Activated CD8-positive, alpha-beta memory T cell treated with anti-CD3 and anti-CD28 coated beads, Interleukin-2, amount 50 U/mL, for 48 hours (primary cell): ENCODE results near the gene TYSND1.
A peak's percentile ranks its signal among the peaks of the same experiment; 100 is the strongest.
"Not testable (repeated sequence)": the region's sequence is repeated elsewhere in the genome, so short reads cannot be mapped to it uniquely, and the experiment has no call there.

Experiments used
- DNase-seq: peaks from one replicate; pipeline ENCODE4 v3.0.0-alpha.2; 2020

TYSND1 gene

DNA sequence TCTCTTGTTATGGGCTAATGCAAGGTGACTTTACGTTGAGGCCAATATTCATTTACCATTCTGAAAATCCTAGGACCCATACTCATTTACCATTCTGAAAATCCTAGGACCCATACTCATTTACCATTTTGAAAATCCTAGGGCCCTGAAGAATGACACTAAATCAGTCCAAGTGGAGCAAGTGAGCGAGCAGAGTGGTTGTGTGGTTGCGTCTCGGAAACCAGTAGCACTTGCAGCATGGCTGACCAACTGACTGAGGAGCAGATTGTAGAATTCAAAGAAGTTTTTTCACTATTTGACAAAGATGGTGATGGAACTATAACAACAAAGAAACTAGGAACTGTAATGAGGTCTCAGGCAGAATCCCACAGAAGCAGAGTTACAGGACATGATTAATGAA lies 16.9 kb upstream of the TYSND1 start:
- no peak for DNase-seq

DNA sequence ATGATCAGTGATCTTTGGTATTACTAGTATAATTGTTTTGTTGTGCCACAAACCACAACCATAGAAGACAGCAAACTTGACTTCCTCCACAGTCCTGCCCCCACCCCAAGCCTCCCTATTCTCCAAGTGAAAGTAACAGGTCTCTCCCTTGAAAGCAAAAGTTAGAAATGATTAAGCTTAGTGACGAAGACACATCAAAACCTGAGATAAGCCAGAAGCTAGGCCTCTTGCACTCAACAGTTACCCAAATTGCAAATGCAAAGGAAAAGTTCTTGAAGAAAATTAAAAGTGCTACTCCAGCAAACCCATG lies 16.3 kb upstream of the TYSND1 start:
- DNase-seq = peak; percentile 65

DNA sequence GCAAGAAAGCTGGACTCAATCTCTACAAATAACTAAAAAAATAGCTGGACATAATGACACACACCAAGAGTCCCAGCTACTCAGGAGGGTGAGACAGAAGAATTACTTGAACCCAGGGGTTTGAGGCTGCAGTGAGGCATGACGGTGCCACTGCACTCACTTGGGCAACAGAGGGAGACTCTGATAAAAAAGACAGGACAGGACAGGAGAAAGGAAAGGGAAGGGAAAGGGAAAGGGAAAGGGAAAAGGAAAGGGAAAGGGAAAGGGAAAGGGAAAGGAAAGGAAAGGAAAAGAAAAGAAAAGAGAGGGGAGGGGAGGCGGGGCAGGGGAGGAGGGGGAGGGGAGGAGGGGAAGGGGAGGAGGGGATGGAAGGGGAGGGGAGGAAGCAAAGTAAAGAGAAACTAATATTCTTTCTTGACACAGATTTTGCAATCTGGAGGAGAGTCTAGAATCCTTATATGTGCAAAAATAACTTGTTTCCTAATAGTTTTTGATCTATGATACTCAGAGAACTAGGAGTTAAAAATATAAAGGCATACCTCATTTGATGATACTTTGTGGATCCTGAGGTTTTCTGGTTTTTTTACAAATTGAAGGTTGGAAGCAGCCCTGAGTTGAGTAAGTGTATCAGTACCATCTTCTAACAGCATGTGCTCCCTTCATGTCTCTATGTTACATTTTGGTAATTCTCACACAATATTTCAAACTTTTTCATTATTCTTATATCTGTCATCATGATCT lies 15.8 kb upstream of the TYSND1 start:
- no peak for DNase-seq

DNA sequence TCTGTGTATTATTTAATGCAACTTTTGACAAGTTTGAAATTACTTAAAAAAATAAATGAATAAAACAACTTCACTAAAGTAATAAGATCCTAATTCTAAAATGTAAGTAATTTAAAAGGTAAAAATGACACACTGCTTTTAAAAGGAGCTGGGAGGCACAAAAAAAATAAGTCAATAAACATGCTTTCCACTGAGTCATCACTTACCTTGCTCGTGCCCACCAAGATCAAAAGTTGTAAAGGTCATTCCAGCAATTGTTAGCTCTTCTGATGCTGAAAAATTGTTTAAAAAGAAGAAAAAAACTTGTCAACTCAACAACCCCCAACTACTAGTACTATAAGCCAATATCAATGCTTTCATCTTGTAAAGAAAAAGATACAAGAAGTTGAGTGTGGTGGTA lies 14.3 kb upstream of the TYSND1 start:
- DNase-seq = no peak

DNA sequence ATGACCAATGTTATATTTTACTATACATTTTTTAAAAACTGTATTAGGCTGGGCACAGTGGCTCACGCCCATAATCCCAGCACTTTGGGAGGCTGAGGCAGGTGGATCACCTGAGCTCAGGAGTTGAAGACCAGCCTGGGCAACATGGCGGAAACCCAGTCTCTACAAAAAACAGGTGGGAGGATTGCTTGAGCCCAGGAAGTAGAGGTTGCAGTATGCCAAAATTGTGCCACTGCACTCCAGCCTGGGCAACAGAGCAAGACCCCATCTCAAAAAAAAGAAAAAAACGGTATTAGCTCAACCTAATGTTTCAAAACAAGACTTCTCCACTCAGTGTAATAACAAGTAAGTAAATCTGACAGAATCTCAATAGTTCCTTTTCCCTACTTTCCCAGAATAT lies 12.9 kb upstream of the TYSND1 start:
- DNase-seq = not testable (repeated sequence)

DNA sequence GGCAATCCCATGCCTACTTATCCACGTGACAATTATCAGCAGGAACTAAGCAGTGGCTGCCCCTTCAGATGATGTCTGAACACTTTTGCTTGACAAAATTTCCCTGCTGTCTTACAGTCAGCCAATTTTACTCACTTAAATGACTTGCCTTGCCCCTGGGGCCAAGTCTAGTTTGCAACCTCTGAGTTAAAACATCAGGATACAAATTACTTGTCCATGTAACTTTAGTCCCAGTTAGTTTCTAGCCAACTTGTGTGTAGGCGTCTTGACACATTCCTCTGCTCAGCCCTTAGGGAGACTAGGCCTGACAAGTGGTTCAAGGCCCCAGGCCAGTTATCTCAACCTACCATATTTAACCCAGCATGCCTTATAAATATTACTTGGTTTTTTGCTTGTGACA lies 11.6 kb upstream of the TYSND1 start:
- no peak for DNase-seq

DNA sequence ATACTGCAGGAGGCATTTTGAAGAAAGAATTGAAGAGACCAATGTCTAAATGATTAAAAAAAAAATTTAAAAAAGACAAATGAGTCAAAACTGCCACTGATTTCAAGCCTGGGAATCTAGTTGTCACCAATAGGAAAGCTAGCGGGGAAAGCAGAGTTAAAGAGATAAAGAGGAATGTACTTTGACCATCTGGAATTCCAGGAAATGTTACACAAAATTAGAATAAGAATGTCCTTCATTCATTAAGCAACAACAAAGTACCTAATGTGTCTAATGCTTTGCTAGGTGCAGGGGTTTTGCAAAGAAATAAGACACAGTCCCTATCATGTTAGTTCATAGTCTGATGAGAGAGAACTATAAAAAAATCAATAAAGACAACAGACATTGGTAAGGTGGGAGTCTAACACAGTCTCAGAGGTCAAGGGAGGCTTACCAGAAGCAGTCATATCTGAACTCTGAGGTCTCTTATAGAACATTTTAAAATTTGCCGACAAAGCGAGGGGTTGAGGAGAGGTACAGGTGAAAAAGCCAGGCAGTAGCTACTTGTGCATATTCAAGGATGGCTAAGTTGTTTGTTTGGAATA lies 8.8 kb upstream of the TYSND1 start:
- no peak for DNase-seq

DNA sequence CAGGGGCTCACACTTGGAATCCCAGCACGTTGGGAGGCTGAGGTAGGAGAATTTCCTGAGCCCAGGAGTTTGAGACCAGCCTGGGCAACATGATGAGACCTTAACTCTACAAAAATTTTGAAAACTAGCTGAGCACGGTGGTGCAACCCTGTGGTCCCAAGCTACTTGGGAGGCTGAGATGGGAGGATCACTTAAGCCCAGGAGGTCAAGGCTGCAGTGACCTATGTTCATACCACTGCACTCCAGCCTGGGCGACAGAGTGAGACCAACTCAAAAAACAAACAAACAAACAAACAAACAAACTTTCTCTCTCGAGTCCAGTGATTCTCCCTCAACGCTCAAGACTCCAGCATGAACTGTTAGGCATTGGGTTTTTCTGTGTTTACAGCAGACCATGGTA lies 2.0 kb upstream of the TYSND1 start:
- DNase-seq = no peak

DNA sequence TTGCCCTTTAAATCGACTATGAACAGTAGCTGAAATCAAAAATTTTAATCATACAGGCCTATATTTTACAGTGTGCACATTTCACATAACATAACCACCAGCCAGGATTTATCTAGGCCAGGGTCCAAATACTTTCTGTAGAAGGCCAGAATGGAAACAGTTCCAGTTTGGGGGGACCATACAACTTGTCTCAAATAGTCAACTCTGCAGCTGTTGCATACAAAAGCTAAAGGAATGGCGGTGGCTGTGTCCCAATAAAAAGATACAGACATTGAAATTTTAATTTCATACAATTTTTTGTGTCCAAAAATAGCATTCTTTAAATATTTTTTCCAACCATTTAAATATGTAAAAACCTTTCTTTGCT lies 742 bp upstream of the TYSND1 start:
- no peak for DNase-seq

DNA sequence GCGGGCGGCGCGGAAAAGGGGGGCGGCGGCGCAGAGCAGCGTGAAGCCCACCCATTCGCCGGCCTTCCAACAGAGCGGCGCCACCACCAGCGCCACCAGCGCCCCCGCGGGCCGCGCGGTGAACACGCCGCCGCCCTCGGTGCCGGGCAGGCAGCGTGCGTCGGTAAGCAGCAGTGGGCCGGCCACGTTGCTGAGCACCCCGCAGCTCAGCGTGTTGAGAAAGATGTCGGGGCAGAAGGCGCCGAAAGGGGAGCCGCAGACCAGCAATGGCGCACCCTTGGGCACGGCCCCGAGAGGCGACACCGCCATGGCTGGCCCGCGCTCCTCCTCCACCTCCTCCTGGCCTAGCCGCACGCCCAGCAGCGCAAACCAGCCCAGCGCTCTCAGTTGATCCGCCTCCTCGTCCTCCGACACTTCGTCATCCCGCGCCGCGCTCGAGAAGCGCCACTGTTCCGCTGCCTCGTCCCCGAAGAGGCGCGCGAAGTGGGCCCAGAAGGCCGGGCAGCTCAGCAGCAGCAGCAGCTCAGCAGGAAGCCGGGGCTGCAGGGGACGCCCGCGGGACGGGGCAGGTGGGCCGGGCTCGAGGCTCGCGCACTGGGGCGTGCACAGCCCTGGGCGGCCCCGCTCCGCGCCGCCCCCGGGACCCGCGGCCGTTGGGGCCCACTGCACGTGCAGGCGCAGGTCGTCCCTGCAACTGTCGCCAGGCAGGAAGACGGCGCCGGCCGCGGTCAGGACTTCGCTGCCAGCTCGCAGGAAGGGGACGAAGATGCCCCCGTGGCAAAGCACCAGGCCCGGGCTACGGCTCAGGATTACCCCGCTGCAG lies 623 bp downstream of the TYSND1 start:
- DNase-seq = peak; percentile 86

DNA sequence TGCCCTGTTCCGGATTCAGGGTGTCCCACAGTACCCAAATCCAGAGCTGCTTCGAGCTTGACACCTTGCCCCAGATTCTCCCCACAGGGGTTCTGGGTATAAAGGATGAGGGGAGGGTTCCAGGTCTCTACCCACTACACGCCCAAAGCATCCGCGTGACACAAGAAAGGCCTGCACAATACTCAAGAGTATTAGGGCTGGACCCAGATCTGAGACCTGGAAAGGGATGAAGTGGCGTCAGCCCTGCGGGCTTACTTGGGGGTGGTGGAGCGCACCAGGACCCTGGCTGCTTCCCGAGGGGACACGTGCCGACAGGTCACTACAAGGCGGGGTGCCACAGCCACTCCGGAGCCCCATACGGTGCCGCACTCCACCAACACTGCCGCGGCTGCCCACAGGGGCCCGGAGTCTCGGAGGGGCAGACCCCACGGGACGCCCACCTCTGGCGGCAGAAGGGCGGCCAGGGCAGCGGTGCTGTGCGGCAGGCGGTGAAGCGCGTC lies 1.3 kb downstream of the TYSND1 start:
- DNase-seq = no peak

DNA sequence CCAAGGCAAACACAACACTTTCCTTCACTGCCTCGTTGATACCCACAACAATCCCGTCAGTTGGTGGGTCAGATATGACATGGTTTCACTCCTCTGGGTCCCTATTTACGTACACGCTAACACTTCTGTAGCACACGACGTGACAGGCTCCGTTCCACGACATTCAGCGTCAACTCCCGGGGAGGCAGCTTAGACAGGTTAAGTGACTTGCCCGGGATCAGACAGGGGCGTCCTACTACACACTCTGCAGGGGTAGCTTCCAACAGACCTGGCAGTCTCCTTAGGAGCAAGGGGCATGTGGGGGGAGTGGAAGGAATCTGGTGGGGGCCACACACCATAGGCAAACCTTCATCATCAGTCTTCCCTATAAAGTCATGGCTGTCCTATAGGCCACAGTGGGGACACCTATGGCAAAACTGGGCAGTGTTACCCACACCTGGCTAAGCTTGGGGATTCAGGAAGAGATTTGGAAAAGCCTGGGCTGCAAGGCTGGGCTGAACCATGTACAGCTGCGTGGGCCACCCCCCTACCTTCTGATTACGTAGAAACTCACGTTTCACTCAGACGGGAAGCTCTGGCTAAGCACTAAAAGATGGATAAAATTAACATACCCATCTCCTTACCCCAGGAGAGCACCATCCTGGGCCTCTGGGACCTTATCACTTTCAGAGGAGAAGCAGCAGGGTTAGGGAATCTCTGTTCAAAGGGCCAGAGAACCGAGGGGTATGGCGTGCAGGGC lies 2.0 kb downstream of the TYSND1 start:
- DNase-seq = no peak

DNA sequence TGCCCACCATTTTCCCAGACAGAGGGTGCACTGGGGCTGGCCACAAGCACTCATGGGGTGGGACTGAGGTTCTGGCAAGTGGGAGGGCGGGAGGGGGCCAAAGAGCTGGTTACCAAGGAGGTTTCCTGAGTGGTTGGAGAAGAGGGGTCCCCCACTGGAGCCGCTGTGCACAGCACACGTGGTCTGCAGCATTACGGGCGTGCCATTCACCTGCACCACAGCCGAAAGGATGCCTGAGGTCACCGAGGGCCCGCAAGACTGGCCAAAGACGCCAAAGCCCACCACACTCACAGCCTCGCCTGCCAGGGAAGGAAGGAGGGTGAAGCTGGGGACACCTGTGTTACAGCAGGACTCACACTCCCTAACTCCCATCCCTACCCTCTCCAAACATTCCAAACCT lies 3.9 kb downstream of the TYSND1 start:
- no peak for DNase-seq

DNA sequence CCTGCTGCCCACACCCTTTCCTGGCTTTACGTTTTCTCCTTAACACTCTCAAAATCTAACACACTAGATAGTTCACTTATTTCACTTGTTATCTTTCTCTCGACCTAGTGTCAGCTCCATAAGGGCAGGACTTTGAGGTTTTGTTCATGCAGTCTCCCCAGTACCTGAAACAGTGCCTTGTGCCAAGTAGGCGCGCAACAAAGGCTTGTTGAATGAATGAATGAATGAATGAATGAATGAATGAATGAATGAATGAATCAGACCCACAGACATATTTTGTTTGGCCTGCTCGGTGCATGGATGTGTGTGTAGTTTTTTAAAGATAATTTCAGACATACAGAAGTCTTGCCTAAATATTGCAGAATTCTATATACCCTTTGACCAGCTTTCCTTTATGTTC lies 6.2 kb downstream of the TYSND1 start:
- DNase-seq = no peak

DNA sequence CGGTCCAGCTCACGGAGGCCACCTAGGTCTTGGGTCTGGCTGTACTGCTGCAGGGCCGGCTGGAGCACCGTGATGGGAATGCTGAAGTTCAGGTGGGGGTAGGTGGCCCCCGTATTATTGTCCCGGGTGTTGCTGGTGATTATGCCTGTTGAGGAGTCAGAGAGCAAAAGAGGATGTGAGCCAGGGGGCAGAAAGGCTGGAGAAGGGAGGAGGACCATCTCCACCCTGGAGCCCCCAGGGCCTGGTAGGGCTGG lies 6.6 kb downstream of the TYSND1 start:
- no peak for DNase-seq

DNA sequence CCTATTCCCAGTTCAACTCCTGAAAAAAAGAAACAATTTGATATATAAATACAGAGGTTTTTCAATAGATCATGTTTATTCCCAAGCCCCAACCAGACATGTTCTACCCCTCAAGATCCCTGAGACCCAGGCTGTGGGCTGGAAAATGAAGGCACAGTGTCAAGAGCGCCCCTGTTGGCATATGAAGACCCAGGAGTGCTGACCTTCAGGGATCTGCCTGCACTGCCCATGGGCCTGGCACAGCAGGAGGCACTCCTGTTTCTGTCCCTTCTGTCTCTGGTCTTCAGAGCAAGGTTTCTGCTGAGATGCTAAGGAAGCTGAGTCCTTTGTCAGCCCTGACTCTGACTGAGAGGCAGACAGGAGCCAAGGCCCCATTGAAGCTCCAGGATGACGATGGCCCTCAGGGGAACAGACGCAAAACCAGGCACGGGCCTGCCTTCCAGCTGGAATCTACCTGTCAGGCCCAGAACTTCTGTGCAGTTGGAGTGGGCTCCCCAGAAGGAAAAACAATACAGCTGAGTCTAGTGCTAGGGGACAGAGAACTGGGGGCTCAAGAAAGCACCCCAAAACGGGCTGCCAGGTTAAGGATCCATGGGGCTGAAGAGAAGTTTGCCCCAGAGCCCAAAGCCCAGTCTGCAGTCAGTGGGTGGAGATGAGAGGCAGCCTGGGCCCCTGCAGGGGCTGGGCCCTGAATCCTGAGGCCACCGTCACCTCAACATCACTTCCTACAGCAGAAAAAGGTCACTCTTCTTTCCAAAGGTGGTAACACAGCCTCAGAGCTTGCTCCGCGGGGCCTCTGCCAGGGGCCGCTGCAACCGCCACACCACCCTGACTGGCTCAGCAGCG lies 7.1 kb downstream of the TYSND1 start:
- peak; percentile 50 for DNase-seq

DNA sequence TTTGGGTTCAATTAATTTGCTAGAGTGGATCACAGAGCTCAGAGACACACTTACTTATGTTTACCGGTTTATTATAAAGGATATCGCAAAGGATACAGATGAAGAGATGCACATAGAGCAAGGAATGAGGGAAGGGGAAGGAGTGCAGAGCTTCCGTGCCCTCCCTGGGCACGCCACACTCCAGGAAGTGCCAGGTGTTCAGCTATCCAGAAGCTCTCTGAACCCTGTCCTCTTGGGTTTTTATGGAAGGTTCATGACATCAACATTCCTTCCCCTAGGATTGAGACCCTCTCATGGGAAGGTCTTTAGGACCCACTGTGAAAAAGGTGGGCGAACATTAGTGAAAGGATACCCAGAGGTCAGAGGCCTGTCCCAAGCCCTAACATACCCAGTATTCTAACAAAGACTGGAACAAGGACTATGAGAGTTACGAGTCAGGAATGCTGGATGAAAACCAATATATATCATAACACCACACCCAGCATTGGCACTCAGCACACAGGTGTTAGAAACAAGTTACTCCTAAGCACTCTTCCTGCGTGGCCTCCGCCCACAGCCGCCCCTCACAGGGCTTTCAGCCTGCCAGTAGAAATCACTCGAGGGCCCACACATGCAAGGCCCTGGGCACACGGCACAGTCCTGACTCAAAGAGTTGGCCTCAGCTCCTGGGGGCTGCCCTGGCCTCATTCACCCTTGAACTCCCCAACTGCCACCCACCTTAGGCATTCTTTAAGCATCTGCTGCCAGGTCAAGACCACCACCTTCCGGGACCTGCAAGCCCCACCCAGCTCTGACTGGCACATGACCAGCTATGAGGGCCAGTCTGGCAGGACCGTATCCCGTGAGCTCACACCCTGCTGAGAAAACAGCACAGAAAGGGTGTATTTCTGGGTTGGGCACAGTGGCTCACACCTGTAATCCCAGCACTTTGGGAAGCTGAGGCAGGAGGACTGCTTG lies 8.3 kb downstream of the TYSND1 start:
- peak; percentile 40 for DNase-seq

DNA sequence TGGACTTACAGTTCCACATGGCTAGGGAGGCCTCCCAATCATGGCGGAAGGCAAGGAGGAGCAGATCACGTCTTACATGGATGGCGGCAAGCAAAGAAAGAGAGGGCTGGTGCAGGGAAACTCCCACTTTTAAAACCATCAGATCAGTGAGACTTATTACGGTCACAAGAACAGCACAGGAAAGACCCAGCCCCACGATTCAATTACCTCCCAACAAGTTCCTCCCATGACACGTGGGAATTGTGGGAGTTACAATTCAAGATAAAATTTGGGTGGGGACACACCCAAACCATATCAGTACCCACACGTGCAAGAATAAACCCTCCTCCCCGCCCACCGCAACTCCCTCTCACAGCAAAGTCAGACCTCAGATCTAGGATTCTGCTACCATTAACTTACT lies 9.4 kb downstream of the TYSND1 start:
- DNase-seq = no peak

DNA sequence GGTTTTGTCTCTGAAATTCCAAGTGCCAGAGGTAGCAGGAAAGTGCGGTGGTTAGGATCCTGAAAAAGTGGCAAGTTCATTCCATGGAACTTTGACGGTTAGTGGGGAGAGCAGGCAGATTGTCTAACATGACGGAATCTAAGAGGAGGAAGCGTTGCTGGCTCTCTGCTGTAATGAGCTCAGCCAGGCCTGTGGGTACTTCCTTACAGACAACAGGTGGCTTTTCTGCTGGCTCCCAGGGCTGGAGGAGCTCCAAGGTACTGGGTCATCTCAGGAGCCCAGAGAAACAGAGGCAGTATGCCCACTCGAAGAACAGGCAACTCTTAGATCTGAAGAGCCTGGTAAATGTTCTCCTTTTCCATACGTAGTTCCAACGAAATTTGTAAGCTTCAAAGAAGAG lies 10.8 kb downstream of the TYSND1 start:
- DNase-seq = peak; percentile 39

DNA sequence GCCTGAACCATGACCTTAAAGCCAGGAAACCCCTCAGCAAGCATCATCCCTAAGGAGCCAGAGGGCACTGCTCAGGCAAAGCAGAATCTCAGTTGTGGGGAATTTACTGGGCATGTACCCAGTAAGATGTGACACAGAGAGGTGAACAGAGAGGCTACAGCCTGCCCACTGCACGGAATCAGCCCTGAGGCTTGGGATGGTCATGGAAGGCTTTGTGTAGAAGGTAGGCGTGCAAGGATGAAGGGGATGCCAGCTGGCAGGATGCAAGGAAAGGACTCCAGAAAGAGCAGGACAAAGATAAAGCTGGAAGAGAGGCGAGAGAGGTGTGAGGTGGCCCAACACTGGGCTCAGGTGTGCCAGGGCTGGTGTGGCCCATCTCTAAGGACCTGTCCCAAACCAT lies 11.5 kb downstream of the TYSND1 start:
- peak; percentile 43 for DNase-seq
